Fibroblast of mammary gland (primary cell): ENCODE measurements around the gene ADAMTS20.

ENCODE experiments used
- DNase-seq: peaks from one replicate; pipeline ENCODE4 v3.0.0-alpha.2; 2010; ENCODE audit warnings: low read depth
- H3K4me3 ChIP-seq: 2 replicates; pipeline ENCODE4 v1.5.1; 2011; ENCODE audit warnings: low read depth, mild to moderate bottlenecking, low read length, moderate library complexity; ENCODE audit not compliant: control insufficient read depth
- CTCF ChIP-seq: conservative IDR thresholded peaks from 2 replicates; pipeline ENCODE4 v1.5.1; 2011; ENCODE audit warnings: low read depth, low read length, inconsistent platforms; ENCODE audit not compliant: control insufficient read depth, insufficient read depth

Gene ADAMTS20

GRCh38 chr12:43551971-43552559 lies at the start of gene ADAMTS20:
Gene ADAMTS20 (minus strand): TSS chr12:43552203. CDS start chr12:43551921, 282 bp downstream.
- no peak for TF ChIP-seq CTCF
- no peak for DNase-seq
- H3K4me3 ChIP-seq = peak within 1 kb of the TSS; percentile 9

- DNase-seq = no peak
- H3K4me3 ChIP-seq = no peak overlapping the region
- TF ChIP-seq CTCF = no peak
These were observed 47.7 kb upstream of the ADAMTS20 start for GRCh38 chr12:43599708-43600107.

- TF ChIP-seq CTCF = no peak
- no peak for DNase-seq
- no peak overlapping the region for H3K4me3 ChIP-seq
These were observed 47.1 kb upstream of the ADAMTS20 start for GRCh38 chr12:43599066-43599465.

- DNase-seq = no peak
- TF ChIP-seq CTCF = no peak
- no peak overlapping the region for H3K4me3 ChIP-seq
These were observed 38.3 kb upstream of the ADAMTS20 start for GRCh38 chr12:43590307-43590706.

GRCh38 chr12:43586646-43587245 lies 34.7 kb upstream of the ADAMTS20 start:
- no peak for TF ChIP-seq CTCF
- no peak for DNase-seq
- H3K4me3 ChIP-seq = no peak overlapping the region

- no peak for DNase-seq
- TF ChIP-seq CTCF = no peak
These were observed 33.7 kb upstream of the ADAMTS20 start for GRCh38 chr12:43585676-43586075.

More at GRCh38 chr12:43585676-43586075, 33.7 kb upstream of the ADAMTS20 start:
- no peak overlapping the region for H3K4me3 ChIP-seq
